OCI-LY1 (cell line): ENCODE measurements around the gene ALOX15B.

Experiments
- H2AFZ ChIP-seq: fragments of 200-600 bp; sonication (generic), shearing (Covaris generic); 2 replicates; pipeline ENCODE4 v1.6.0; 2014; ENCODE audit warnings: antibody characterized with exemption, mild to moderate bottlenecking, low read length
- H3F3A ChIP-seq: fragments of 200-600 bp; sonication (generic), shearing (Covaris generic); 2 replicates; pipeline ENCODE4 v1.6.0; 2014; ENCODE audit warnings: mild to moderate bottlenecking, antibody characterized with exemption, low read length, moderate library complexity; ENCODE audit not compliant: insufficient read depth
- H3K27ac ChIP-seq: fragments of 200-600 bp; sonication (generic); 2 replicates; pipeline ENCODE4 v1.5.1; 2014; ENCODE audit warnings: low read length, mixed run types, mild to moderate bottlenecking, low read depth; ENCODE audit not compliant: poor library complexity, severe bottlenecking
- H3K27me3 ChIP-seq: fragments of 200-600 bp; sonication (generic); 2 replicates; pipeline ENCODE4 v1.6.0; 2014; ENCODE audit warnings: antibody characterized with exemption, mild to moderate bottlenecking, low read length, moderate library complexity; ENCODE audit not compliant: insufficient read depth
- H3K36me3 ChIP-seq: fragments of 200-600 bp; sonication (generic); 2 replicates; pipeline ENCODE4 v1.6.1; 2014; ENCODE audit warnings: mild to moderate bottlenecking, antibody characterized with exemption, low read length, moderate library complexity, mixed read lengths; ENCODE audit not compliant: insufficient read depth
- H3K4me1 ChIP-seq: fragments of 200-600 bp; sonication (generic); 2 replicates; pipeline ENCODE4 v1.5.1; 2014; ENCODE audit warnings: mild to moderate bottlenecking, low read length, moderate library complexity; ENCODE audit not compliant: insufficient read depth, severe bottlenecking
- H3K4me2 ChIP-seq: fragments of 200-600 bp; sonication (generic), shearing (Covaris generic); 2 replicates; pipeline ENCODE4 v1.6.1; 2014; ENCODE audit warnings: low read length
- H3K4me3 ChIP-seq: fragments of 200-600 bp; sonication (generic); 2 replicates; pipeline ENCODE4 v1.5.1; 2014; ENCODE audit warnings: low read length, low read depth, mild to moderate bottlenecking, mixed read lengths; ENCODE audit not compliant: poor library complexity, severe bottlenecking
- H3K79me2 ChIP-seq: fragments of 200-600 bp; shearing (Covaris generic); 2 replicates; pipeline ENCODE4 v1.6.1; 2016; ENCODE audit warnings: mixed run types, low read length, mixed read lengths; ENCODE audit not compliant: insufficient read depth
- H3K9ac ChIP-seq: fragments of 200-600 bp; sonication (generic), shearing (Covaris generic); 2 replicates; pipeline ENCODE4 v1.6.1; 2014; ENCODE audit warnings: mild to moderate bottlenecking, low read length, mixed read lengths
- H3K9me2 ChIP-seq: fragments of 200-600 bp; sonication (generic), shearing (Covaris generic); 2 replicates; pipeline ENCODE4 v1.6.1; 2014; ENCODE audit warnings: low read depth, mild to moderate bottlenecking, low read length, mixed read lengths
- H3K9me3 ChIP-seq: fragments of 200-600 bp; shearing (Covaris generic); 2 replicates; pipeline ENCODE4 v1.6.1; 2014; ENCODE audit warnings: low read length, mixed read lengths
- H4K20me1 ChIP-seq: fragments of 200-600 bp; sonication (generic), shearing (Covaris generic); 2 replicates; pipeline ENCODE4 v1.6.0; 2016; ENCODE audit warnings: mild to moderate bottlenecking, low read length; ENCODE audit not compliant: insufficient read depth
- CTCF ChIP-seq: fragments of 200-600 bp; sonication (generic), shearing (Covaris generic); IDR thresholded peaks from 2 replicates; pipeline ENCODE4 v1.5.1; 2017; ENCODE audit warnings: mild to moderate bottlenecking, antibody characterized with exemption, low read length, moderate library complexity, mixed read lengths
- EZH2 ChIP-seq: fragments of 200-600 bp; sonication (generic), shearing (Covaris generic); IDR thresholded peaks from 2 replicates; pipeline ENCODE4 v1.8.0; 2017; ENCODE audit warnings: borderline replicate concordance, mixed run types, mild to moderate bottlenecking, antibody characterized with exemption, low read length, moderate library complexity, mixed read lengths

Gene ALOX15B

DNA sequence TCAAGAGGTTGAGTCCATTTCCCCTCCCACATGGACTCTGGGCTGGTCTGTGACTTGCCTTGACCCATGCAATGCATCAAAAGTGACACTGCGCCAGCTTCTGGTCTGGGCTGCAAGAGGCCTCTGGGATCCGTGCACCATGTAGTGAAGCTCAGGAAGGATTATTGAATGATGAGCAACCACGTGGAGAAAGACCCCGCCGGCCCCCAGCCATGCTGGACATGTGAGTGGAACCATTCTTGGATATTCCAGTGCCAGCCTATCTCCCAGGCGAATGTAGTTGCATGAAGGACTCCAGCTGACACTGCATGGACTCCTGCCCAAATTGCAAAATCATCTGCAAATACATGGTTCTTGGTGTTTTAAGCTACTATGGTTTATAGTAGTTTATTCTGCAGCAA, 7.6 kb upstream of the ALOX15B start:
- Histone ChIP-seq H3K4me1 (no peaks in the 10 kb centered on the region), H3K4me3 (no peak overlapping the region), H3K36me3 (no peaks in the 10 kb centered on the region), H3K27ac (no peak overlapping the region), H4K20me1 (no peaks in the 10 kb centered on the region), H3K9ac (no peak overlapping the region), H3K4me2 (no peak overlapping the region), H3K27me3 (peaks cover 9% of the 10 kb centered on the region; the same call in 1 of the 2 replicates), H3K9me2 (no peaks in the 10 kb centered on the region), H3F3A (no peaks in the 10 kb centered on the region), H3K79me2 (no peaks in the 10 kb centered on the region), H2AFZ (no peak overlapping the region), H3K9me3 (no peaks in the 10 kb centered on the region)
- no peak for TF ChIP-seq EZH2
- TF ChIP-seq CTCF = no peak

- Histone ChIP-seq H3K79me2 (no peaks in the 10 kb centered on the region), H3K27ac (no peak overlapping the region), H3K4me2 (no peak overlapping the region), H3F3A (no peaks in the 10 kb centered on the region), H3K9me3 (no peaks in the 10 kb centered on the region), H3K36me3 (no peaks in the 10 kb centered on the region), H3K27me3 (peaks cover 9% of the 10 kb centered on the region; the same call in 1 of the 2 replicates), H2AFZ (no peak overlapping the region), H3K9ac (no peak overlapping the region), H4K20me1 (no peaks in the 10 kb centered on the region), H3K9me2 (no peaks in the 10 kb centered on the region), H3K4me3 (no peak overlapping the region), H3K4me1 (no peaks in the 10 kb centered on the region)
- TF ChIP-seq EZH2 (no peak), CTCF (no peak)
Observed at GRCh38 chr17:8031950-8032349, 6.9 kb upstream of the ALOX15B start.

- no peak for TF ChIP-seq EZH2
- TF ChIP-seq CTCF = no peak
- Histone ChIP-seq H3K36me3 (no peaks in the 10 kb centered on the region), H3K27ac (no peak overlapping the region), H3K9ac (no peak overlapping the region), H3K4me3 (no peak overlapping the region), H3K4me2 (no peak overlapping the region), H2AFZ (no peak overlapping the region), H3K9me2 (no peaks in the 10 kb centered on the region), H3K27me3 (peaks cover 9% of the 10 kb centered on the region; the same call in 1 of the 2 replicates), H3K9me3 (no peaks in the 10 kb centered on the region), H3K4me1 (no peaks in the 10 kb centered on the region), H3K79me2 (no peaks in the 10 kb centered on the region), H3F3A (no peaks in the 10 kb centered on the region), H4K20me1 (no peaks in the 10 kb centered on the region)
Observed at GRCh38 chr17:8032442-8032841, 6.4 kb upstream of the ALOX15B start.
